ENCODE measurements around the gene ANAPC15.

DNA sequence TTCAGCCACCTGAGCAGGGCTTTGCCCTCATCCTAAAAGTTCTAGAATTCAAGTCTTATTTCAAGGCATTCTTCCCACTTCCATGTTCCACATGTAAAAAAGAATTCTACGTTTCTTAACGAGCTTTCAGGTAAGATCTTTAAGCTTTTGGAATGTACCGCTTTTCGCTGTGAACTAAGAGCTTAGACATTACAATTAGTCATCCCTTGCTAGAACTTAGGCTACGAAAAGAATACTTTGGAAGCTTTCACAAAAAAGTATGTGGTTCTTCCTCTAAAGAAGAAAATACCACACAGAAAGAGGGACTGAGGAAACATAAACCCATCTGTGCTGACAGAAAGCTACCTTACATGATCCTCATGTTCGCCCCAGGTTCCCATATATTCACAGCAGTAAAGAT, 34.0 kb downstream of the ANAPC15 start:
- TF ChIP-seq POLR2A (conservative IDR thresholded peaks at IDR 0.05) (no peak), ARHGAP35 (IDR thresholded peaks at IDR 0.05; ENCODE audit: partially characterized antibody) (no peak), ZZZ3 (IDR thresholded peaks at IDR 0.05) (no peak), EZH2 (IDR thresholded peaks at IDR 0.05; ENCODE audit: borderline replicate concordance, low read depth, low read length) (no peak), ARID2 (IDR thresholded peaks at IDR 0.05) (no peak), HCFC1 (IDR thresholded peaks at IDR 0.05; ENCODE audit: low read depth, low read length) (no peak), NFRKB (IDR thresholded peaks at IDR 0.05; ENCODE audit: low read depth) (no peak)
- TF ChIP-seq, protein P1, sequence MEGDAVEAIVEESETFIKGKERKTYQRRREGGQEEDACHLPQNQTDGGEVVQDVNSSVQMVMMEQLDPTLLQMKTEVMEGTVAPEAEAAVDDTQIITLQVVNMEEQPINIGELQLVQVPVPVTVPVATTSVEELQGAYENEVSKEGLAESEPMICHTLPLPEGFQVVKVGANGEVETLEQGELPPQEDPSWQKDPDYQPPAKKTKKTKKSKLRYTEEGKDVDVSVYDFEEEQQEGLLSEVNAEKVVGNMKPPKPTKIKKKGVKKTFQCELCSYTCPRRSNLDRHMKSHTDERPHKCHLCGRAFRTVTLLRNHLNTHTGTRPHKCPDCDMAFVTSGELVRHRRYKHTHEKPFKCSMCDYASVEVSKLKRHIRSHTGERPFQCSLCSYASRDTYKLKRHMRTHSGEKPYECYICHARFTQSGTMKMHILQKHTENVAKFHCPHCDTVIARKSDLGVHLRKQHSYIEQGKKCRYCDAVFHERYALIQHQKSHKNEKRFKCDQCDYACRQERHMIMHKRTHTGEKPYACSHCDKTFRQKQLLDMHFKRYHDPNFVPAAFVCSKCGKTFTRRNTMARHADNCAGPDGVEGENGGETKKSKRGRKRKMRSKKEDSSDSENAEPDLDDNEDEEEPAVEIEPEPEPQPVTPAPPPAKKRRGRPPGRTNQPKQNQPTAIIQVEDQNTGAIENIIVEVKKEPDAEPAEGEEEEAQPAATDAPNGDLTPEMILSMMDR (IDR thresholded peaks at IDR 0.05 in 2 of 3, conservative IDR thresholded peaks at IDR 0.05 in 1 of 3; ENCODE audit: insufficient read depth in 2 of 3, low read depth in 1 of 3, low read length in 3 of 3) = no peak
- TF ChIP-seq, protein P2, sequence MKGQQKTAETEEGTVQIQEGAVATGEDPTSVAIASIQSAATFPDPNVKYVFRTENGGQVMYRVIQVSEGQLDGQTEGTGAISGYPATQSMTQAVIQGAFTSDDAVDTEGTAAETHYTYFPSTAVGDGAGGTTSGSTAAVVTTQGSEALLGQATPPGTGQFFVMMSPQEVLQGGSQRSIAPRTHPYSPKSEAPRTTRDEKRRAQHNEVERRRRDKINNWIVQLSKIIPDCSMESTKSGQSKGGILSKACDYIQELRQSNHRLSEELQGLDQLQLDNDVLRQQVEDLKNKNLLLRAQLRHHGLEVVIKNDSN (CRISPR knock-in tag; IDR thresholded peaks at IDR 0.05) = no peak
- TF ChIP-seq, protein P3, sequence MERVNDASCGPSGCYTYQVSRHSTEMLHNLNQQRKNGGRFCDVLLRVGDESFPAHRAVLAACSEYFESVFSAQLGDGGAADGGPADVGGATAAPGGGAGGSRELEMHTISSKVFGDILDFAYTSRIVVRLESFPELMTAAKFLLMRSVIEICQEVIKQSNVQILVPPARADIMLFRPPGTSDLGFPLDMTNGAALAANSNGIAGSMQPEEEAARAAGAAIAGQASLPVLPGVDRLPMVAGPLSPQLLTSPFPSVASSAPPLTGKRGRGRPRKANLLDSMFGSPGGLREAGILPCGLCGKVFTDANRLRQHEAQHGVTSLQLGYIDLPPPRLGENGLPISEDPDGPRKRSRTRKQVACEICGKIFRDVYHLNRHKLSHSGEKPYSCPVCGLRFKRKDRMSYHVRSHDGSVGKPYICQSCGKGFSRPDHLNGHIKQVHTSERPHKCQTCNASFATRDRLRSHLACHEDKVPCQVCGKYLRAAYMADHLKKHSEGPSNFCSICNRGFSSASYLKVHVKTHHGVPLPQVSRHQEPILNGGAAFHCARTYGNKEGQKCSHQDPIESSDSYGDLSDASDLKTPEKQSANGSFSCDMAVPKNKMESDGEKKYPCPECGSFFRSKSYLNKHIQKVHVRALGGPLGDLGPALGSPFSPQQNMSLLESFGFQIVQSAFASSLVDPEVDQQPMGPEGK (CRISPR knock-in tag; IDR thresholded peaks at IDR 0.05; ENCODE audit: borderline replicate concordance) = no peak
- TF ChIP-seq, protein P4, sequence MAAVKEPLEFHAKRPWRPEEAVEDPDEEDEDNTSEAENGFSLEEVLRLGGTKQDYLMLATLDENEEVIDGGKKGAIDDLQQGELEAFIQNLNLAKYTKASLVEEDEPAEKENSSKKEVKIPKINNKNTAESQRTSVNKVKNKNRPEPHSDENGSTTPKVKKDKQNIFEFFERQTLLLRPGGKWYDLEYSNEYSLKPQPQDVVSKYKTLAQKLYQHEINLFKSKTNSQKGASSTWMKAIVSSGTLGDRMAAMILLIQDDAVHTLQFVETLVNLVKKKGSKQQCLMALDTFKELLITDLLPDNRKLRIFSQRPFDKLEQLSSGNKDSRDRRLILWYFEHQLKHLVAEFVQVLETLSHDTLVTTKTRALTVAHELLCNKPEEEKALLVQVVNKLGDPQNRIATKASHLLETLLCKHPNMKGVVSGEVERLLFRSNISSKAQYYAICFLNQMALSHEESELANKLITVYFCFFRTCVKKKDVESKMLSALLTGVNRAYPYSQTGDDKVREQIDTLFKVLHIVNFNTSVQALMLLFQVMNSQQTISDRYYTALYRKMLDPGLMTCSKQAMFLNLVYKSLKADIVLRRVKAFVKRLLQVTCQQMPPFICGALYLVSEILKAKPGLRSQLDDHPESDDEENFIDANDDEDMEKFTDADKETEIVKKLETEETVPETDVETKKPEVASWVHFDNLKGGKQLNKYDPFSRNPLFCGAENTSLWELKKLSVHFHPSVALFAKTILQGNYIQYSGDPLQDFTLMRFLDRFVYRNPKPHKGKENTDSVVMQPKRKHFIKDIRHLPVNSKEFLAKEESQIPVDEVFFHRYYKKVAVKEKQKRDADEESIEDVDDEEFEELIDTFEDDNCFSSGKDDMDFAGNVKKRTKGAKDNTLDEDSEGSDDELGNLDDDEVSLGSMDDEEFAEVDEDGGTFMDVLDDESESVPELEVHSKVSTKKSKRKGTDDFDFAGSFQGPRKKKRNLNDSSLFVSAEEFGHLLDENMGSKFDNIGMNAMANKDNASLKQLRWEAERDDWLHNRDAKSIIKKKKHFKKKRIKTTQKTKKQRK (IDR thresholded peaks at IDR 0.05; ENCODE audit: borderline replicate concordance, low read depth, low read length) = no peak
